GM12892 (cell line): ENCODE results near the gene OR2T33.

ENCODE experiments used
- DNase-seq: peaks from one replicate; pipeline ENCODE4 v3.0.0; 2011; ENCODE audit not compliant: insufficient read length
- FAIRE-seq: peaks from 2 replicates; lab custom pipeline; 2011; peaks lifted over from hg19 to GRCh38; lab: Jason Lieb, UNC
- POLR2A ChIP-seq: IDR thresholded peaks from 2 replicates; pipeline ENCODE4 v1.6.1; 2011; ENCODE audit warnings: low read depth, low read length, control low read depth
- POLR2AphosphoS5 ChIP-seq: IDR thresholded peaks from 2 replicates; pipeline ENCODE4 v1.6.1; 2011; ENCODE audit warnings: low read depth, low read length, control low read depth
- TAF1 ChIP-seq: IDR thresholded peaks from 2 replicates; pipeline ENCODE4 v1.6.1; 2011; ENCODE audit warnings: low read depth, mild to moderate bottlenecking, control low read depth, low read length, borderline replicate concordance

Gene OR2T33

DNA sequence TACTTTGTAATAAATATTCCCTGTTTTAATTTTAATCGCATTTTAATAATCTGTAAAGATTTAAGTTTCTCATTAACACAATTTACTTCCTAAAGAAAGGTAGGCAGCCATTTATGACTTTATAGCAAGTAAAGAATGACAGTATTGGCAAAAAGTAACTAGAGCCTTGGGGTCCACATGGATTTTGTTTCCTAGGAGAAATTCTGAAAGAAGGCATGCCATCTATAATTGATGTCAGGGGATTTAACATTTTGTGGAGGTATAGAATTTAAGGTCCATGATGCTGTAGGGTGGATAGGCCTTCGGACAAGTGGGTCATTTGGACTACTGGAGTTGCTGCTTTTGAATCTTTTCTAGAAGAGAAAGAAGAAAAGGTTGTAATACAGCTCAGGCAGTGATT lies 46.7 kb downstream of the OR2T33 start, which contains the start of gene OR2M4:
Gene OR2M4, plus strand, starts transcription at position 301 of the 400 bp plus-strand sequence. CDS start 7,512 bp downstream, outside the sequence.
- FAIRE-seq (no peak), DNase-seq (no peak)
- TF ChIP-seq POLR2A = no peak
- TF ChIP-seq POLR2AphosphoS5 = no peak
- no peak for TF ChIP-seq TAF1

DNA sequence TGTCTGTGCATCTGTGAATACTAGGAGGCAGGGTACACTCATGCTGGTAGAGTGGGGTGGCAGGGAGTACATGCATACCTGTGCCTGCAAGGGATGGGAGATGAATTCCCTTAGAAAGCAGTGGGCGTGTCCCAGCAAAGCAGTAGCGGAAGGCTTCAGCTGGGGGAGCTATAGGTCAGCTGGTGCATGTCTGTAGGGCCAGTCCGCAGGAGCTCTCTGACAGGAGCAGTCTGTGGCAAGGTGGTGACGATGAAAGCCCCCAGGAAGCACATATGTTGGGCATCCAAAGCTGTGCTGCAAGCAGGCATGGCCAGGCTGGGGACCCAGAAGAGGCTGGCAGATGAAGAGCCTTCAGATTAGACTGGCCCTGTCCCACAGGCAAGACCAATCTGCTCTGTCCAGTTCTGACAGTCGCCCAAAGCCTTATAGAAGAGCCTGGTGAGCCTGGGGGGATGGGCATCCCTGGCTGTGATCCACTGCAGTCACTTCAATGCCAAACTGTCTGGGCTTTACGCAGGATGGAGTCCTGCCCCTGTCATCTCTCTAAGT lies 48.3 kb downstream of the OR2T33 start:
- DNase-seq = no peak
- TF ChIP-seq POLR2AphosphoS5 (no peak), POLR2A (no peak), TAF1 (no peak)
- no peak for FAIRE-seq

DNA sequence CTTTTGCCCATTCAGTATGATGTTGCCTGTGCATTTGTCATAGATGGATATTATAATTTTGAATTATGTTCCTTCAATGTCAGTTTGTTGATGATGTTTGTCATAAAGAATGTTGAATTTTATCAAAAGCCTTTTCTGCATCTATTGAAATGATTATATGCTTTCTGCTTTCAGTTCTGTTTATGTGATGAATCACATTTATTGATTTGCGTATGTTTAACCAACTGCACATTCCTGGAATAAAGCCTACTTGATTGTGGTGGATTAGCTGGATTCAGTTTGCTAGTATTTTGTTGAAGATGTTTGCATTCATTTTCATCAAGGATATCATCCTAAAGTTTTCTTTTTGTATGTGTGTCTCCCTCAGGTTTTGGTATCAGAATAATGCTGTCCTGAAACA lies 52.2 kb downstream of the OR2T33 start:
- no peak for FAIRE-seq

More for the DNA sequence above, 52.2 kb downstream of the OR2T33 start:
- no peak for DNase-seq
- TF ChIP-seq TAF1 = no peak
- no peak for TF ChIP-seq POLR2A
- no peak for TF ChIP-seq POLR2AphosphoS5
